GM12878 (cell line): ENCODE data around the gene SUPT3H. TPM values are rescaled to one million over a fixed set of nuclear protein-coding genes. Genes with fewer than 3 reads are reported as not detected.

Experiments used
- ATAC-seq: fragments of 200-7000 bp; cut with Tn5 transposase; 3 replicates; pipeline ENCODE4 v1.9.1; 2020; ENCODE audit warnings: mild to moderate bottlenecking, moderate library complexity
- BruUV-seq: library from RNA; stranded (reverse); fragments of 400-500 nt; replicated peaks from 2 replicates; lab custom pipeline; 2021; lab: Mats Ljungman, UMichigan
- CTCF ChIA-PET: fragments of 300-600 bp; sonication (Branson Sonifier 250); formaldehyde crosslinking; extraction: SDS; loops from one replicate; lab custom pipeline; 2021; ENCODE audit warnings: inconsistent platforms; lab: Yijun Ruan, JAX
- POLR2A ChIA-PET: fragments of 350-600 bp; formaldehyde crosslinking; extraction: SDS; loops from one replicate; lab custom pipeline; 2021; ENCODE audit warnings: inconsistent platforms; lab: Charles Lee
- RAD21 ChIA-PET: fragments of 300-600 bp; sonication (Branson Sonifier 250); formaldehyde crosslinking; loops from one replicate; lab custom pipeline; 2023; ENCODE audit warnings: antibody characterized with exemption; ENCODE audit not compliant: unreplicated experiment; lab: Charles Lee
- SMC1A ChIA-PET: fragments of 300-600 bp; sonication (Branson Sonifier 250); formaldehyde crosslinking; loops from one replicate; lab custom pipeline; 2023; ENCODE audit not compliant: unreplicated experiment, uncharacterized antibody; lab: Charles Lee
- DNase-seq: peaks from one replicate; pipeline ENCODE4 v3.0.0-alpha.2; 2011; ENCODE audit warnings: low read depth, low spot score
- FAIRE-seq: peaks from 3 replicates; lab custom pipeline; 2011; peaks lifted over from hg19 to GRCh38; lab: Jason Lieb, UNC
- H2AFZ ChIP-seq: 2 replicates; pipeline ENCODE4 v1.6.0; 2011; ENCODE audit warnings: low read depth, low read length, control low read depth; ENCODE audit not compliant: control insufficient read depth
- H3K27ac ChIP-seq: 2 replicates; pipeline ENCODE4 v1.5.1; 2011; ENCODE audit warnings: control low read depth; ENCODE audit not compliant: control insufficient read depth, insufficient read depth
- H3K27me3 ChIP-seq, 2 experiments: replicated peaks in 1 of 2; 2 replicates each; pipeline versions ENCODE4 v1.6.0 to v1.6.1; 2011; ENCODE audit warnings: low read length in 1 of 2; ENCODE audit not compliant: control insufficient read depth in 2 of 2, insufficient read depth in 2 of 2
- H3K36me3 ChIP-seq, 2 experiments: 2 replicates each; pipeline ENCODE4 v1.5.1; 2011; ENCODE audit warnings: low read length in 1 of 2; ENCODE audit not compliant: control insufficient read depth in 2 of 2, insufficient read depth in 2 of 2
- H3K4me1 ChIP-seq: 2 replicates; pipeline ENCODE4 v1.6.1; 2011; ENCODE audit warnings: mild to moderate bottlenecking, low read length, moderate library complexity, mixed read lengths; ENCODE audit not compliant: control insufficient read depth, insufficient read depth
- H3K4me2 ChIP-seq: 2 replicates; pipeline ENCODE4 v1.6.0; 2011; ENCODE audit warnings: control low read depth; ENCODE audit not compliant: control insufficient read depth, insufficient read depth
- H3K4me3 ChIP-seq: fragments of 200-600 bp; sonication (generic); 2 replicates; pipeline ENCODE4 v1.5.1; 2016
- H3K79me2 ChIP-seq: 2 replicates; pipeline ENCODE4 v1.6.0; 2011; ENCODE audit warnings: low read length; ENCODE audit not compliant: control insufficient read depth, insufficient read depth
- H3K9ac ChIP-seq: 2 replicates; pipeline ENCODE4 v1.8.0; 2011; ENCODE audit warnings: low read length, control low read depth, mixed read lengths; ENCODE audit not compliant: control insufficient read depth, insufficient read depth
- H3K9me3 ChIP-seq: replicated peaks from 3 replicates; pipeline ENCODE4 v1.5.1; 2011; ENCODE audit warnings: mild to moderate bottlenecking, low read length; ENCODE audit not compliant: control insufficient read depth, insufficient read depth
- H4K20me1 ChIP-seq: 2 replicates; pipeline ENCODE4 v1.6.0; 2011; ENCODE audit not compliant: control insufficient read depth, insufficient read depth
- CREM ChIP-seq: IDR thresholded peaks from 2 replicates; pipeline ENCODE4 v1.6.1; 2014; ENCODE audit warnings: antibody characterized with exemption, low read depth
- FOXM1 ChIP-seq: IDR thresholded peaks from 2 replicates; pipeline ENCODE4 v1.6.1; 2012; ENCODE audit warnings: low read depth, mild to moderate bottlenecking, inconsistent platforms, low read length, moderate library complexity
- KDM1A ChIP-seq: fragments of 200-600 bp; sonication (generic); IDR thresholded peaks from 2 replicates; pipeline ENCODE4 v1.6.1; 2016; ENCODE audit warnings: borderline replicate concordance
- NFYB ChIP-seq: IDR thresholded peaks from 2 replicates; pipeline ENCODE4 v1.6.1; 2011; ENCODE audit warnings: low read depth, mild to moderate bottlenecking, low read length, improper control_type of control experiment, moderate library complexity; ENCODE audit not compliant: insufficient read depth
- SP1 ChIP-seq: IDR thresholded peaks from one replicate; pipeline ENCODE4 v1.6.1; 2011; ENCODE audit warnings: low read depth, low read length
- TAF1 ChIP-seq: IDR thresholded peaks from 2 replicates; pipeline ENCODE4 v1.6.1; 2011; ENCODE audit warnings: mild to moderate bottlenecking, low read depth, low read length, borderline replicate concordance
- in situ Hi-C: fragments of 300-500 bp; cut with MboI; formaldehyde crosslinking; loops from 9 replicates; pipeline ENCODE4 v1.14.3; 2018; ENCODE audit warnings: mixed read lengths
- intact Hi-C: fragments of 100-400 bp; cut with micrococcal nuclease; formaldehyde crosslinking; loops from one replicate; pipeline ENCODE4 v1.14.2; 2022; ENCODE audit not compliant: unreplicated experiment
- polyA plus RNA-seq, 11 experiments: library from polyadenylated mRNA; depleted of rRNA in 4 of 11; unstranded in 6 of 11; stranded (reverse) in 5 of 11; fragments of >200 nt; fragmentation: Nextera tagmentation in 4 of 11; fragmentation: Illumina TruSeq in 1 of 11; extraction: Ambion mirVana in 4 of 11; extraction: Trizol in 1 of 11; gene quantifications; 1 replicate in 1 of 11; 2 replicates in 10 of 11; pipeline versions ENCODE4 v1.2.1 to v1.2.3, GENCODE V29; 2011 to 2016; ENCODE audit warnings: inconsistent platforms in 2 of 11, missing spikeins in 2 of 11, low read depth in 1 of 11
- total RNA-seq, 4 experiments: library from RNA; depleted of rRNA in 3 of 4; stranded (reverse); fragments of >200 nt in 3 of 4; fragmentation: Illumina TruSeq in 1 of 4; extraction: Trizol in 1 of 4; gene quantifications; 2 replicates each; pipeline versions ENCODE4 v1.2.1 to v1.2.3, GENCODE V29; 2013 to 2021
- TF ChIP-seq, protein P1 (sequence below): fragments of 450-650 bp; IDR thresholded peaks from 2 replicates; pipeline ENCODE4 v1.6.1; 2016; ENCODE audit warnings: mild to moderate bottlenecking, moderate library complexity, borderline replicate concordance
- TF ChIP-seq, protein P2 (sequence below): fragments of 450-650 bp; IDR thresholded peaks from 2 replicates; pipeline ENCODE4 v1.6.1; 2018; ENCODE audit warnings: mild to moderate bottlenecking, low read depth, moderate library complexity; ENCODE audit not compliant: partially characterized antibody
- TF ChIP-seq, protein P3 (sequence below), 3 experiments: IDR thresholded peaks in 2 of 3; conservative IDR thresholded peaks in 1 of 3; 2 replicates each; pipeline ENCODE4 v1.5.1; 2011; ENCODE audit warnings: low read depth in 3 of 3, low read length in 3 of 3, mild to moderate bottlenecking in 3 of 3, control low read depth in 2 of 3, moderate library complexity in 2 of 3, inconsistent platforms in 1 of 3, mixed read lengths in 1 of 3; ENCODE audit not compliant: control insufficient read depth in 2 of 3, insufficient read depth in 1 of 3; ENCODE audit errors: extremely low read depth in 1 of 3

SUPT3H gene
- total and polyA plus RNA-seq, 10 of the 15 experiments (the other 5 are each of a cell fraction or from before 2014, with no cell fraction given), result 0.51 to 3.7 (median 2.0) TPM

DNA sequence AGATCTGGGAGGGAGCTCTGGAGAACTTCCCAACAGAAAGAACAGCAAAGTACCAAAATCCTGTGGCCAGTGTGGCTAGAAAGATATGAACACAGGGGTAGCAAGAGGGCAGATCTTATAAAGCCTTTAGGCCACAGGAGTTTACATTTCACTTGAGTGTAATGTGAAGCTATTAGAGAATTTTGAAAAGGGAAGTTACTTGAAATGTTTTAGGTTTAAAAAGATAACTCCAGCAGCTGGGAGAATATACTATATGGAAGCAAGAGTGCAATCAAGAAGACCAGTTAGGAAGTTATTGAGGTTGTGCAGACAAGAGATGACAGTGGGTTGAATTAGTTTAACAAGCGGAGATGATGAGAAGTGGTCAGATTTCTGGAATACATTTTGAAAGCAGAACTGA is 7.9 kb downstream of the SUPT3H start (continued):
- TF ChIP-seq, protein P1, sequence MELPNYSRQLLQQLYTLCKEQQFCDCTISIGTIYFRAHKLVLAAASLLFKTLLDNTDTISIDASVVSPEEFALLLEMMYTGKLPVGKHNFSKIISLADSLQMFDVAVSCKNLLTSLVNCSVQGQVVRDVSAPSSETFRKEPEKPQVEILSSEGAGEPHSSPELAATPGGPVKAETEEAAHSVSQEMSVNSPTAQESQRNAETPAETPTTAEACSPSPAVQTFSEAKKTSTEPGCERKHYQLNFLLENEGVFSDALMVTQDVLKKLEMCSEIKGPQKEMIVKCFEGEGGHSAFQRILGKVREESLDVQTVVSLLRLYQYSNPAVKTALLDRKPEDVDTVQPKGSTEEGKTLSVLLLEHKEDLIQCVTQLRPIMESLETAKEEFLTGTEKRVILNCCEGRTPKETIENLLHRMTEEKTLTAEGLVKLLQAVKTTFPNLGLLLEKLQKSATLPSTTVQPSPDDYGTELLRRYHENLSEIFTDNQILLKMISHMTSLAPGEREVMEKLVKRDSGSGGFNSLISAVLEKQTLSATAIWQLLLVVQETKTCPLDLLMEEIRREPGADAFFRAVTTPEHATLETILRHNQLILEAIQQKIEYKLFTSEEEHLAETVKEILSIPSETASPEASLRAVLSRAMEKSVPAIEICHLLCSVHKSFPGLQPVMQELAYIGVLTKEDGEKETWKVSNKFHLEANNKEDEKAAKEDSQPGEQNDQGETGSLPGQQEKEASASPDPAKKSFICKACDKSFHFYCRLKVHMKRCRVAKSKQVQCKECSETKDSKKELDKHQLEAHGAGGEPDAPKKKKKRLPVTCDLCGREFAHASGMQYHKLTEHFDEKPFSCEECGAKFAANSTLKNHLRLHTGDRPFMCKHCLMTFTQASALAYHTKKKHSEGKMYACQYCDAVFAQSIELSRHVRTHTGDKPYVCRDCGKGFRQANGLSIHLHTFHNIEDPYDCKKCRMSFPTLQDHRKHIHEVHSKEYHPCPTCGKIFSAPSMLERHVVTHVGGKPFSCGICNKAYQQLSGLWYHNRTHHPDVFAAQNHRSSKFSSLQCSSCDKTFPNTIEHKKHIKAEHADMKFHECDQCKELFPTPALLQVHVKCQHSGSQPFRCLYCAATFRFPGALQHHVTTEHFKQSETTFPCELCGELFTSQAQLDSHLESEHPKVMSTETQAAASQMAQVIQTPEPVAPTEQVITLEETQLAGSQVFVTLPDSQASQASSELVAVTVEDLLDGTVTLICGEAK, result no peak
- TF ChIP-seq, protein P2, sequence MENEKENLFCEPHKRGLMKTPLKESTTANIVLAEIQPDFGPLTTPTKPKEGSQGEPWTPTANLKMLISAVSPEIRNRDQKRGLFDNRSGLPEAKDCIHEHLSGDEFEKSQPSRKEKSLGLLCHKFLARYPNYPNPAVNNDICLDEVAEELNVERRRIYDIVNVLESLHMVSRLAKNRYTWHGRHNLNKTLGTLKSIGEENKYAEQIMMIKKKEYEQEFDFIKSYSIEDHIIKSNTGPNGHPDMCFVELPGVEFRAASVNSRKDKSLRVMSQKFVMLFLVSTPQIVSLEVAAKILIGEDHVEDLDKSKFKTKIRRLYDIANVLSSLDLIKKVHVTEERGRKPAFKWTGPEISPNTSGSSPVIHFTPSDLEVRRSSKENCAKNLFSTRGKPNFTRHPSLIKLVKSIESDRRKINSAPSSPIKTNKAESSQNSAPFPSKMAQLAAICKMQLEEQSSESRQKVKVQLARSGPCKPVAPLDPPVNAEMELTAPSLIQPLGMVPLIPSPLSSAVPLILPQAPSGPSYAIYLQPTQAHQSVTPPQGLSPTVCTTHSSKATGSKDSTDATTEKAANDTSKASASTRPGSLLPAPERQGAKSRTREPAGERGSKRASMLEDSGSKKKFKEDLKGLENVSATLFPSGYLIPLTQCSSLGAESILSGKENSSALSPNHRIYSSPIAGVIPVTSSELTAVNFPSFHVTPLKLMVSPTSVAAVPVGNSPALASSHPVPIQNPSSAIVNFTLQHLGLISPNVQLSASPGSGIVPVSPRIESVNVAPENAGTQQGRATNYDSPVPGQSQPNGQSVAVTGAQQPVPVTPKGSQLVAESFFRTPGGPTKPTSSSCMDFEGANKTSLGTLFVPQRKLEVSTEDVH, result no peak

DNA sequence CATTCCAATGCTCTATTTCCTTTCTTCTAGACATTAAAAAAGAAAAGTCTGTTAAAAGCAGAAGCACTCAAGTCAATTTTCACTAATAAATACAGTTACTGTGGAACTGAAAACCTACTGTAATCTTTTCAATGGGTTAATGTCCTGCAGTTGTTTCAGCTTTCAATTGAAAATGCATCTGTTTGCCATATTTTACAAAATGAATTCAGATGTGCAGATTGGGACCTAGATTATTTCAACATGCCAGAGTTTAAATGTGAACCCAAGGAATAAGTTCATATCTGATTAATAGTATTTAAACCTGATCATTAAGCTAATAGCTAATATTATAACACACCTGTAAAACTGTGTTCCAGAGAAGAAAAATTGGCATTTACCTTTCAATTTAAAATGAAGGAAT is 9.7 kb downstream of the SUPT3H start:
- CTCF ChIA-PET, result interaction anchor here (2.3 kb wide), 1 partner anchor 10 kb away, joined by 8 read pairs; the partner anchor contains the start of gene SUPT3H
- TF ChIP-seq NFYB, result no peak
- no peak for TF ChIP-seq CREM
- TF ChIP-seq, protein P3, sequence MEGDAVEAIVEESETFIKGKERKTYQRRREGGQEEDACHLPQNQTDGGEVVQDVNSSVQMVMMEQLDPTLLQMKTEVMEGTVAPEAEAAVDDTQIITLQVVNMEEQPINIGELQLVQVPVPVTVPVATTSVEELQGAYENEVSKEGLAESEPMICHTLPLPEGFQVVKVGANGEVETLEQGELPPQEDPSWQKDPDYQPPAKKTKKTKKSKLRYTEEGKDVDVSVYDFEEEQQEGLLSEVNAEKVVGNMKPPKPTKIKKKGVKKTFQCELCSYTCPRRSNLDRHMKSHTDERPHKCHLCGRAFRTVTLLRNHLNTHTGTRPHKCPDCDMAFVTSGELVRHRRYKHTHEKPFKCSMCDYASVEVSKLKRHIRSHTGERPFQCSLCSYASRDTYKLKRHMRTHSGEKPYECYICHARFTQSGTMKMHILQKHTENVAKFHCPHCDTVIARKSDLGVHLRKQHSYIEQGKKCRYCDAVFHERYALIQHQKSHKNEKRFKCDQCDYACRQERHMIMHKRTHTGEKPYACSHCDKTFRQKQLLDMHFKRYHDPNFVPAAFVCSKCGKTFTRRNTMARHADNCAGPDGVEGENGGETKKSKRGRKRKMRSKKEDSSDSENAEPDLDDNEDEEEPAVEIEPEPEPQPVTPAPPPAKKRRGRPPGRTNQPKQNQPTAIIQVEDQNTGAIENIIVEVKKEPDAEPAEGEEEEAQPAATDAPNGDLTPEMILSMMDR (IDR thresholded peaks at IDR 0.05 in 2 of 3, conservative IDR thresholded peaks at IDR 0.05 in 1 of 3; ENCODE audit: control insufficient read depth in 2 of 3, extremely low read depth in 1 of 3, insufficient read depth in 1 of 3, low read depth in 3 of 3, low read length in 3 of 3), result no peak
- TF ChIP-seq TAF1, result no peak
- TF ChIP-seq SP1, result no peak
- TF ChIP-seq KDM1A, result no peak
- no peak for TF ChIP-seq FOXM1

More for the DNA sequence above, 9.7 kb downstream of the SUPT3H start:
- FAIRE-seq, result no peak
- no peaks in the 10 kb centered on the region for H3K9me3 ChIP-seq
- H2AFZ ChIP-seq, result no peak overlapping the region
- BruUV-seq, result no TSS peak
- no peak for ATAC-seq
- H4K20me1 ChIP-seq, result no peaks in the 10 kb centered on the region
- no peaks in the 10 kb centered on the region for H3K4me1 ChIP-seq
- no peak overlapping the region for H3K4me2 ChIP-seq
- ChIA-PET SMC1A (interaction anchor here (0.8 to 1.1 kb wide), 2 partner anchors 8 to 10 kb away, joined by 3 to 4 read pairs; partner anchors contain the start of gene SUPT3H), POLR2A (no interaction called here), RAD21 (no interaction called here)
- no peak for DNase-seq
- H3K36me3 ChIP-seq, result no peaks in the 10 kb centered on the region
- in situ Hi-C loops (no loop called here), intact Hi-C loops (no loop called here)
- H3K27ac ChIP-seq, result no peak overlapping the region
- no peaks in the 10 kb centered on the region for H3K27me3 ChIP-seq
- H3K9ac ChIP-seq, result no peak overlapping the region
- H3K4me3 ChIP-seq, result no peak overlapping the region
- no peaks in the 10 kb centered on the region for H3K79me2 ChIP-seq
